Cardiac fibroblast (primary cell): ENCODE measurements around the gene DDI2.

Experiments used
- DNase-seq, 2 donors: peaks; one replicate each; pipeline versions ENCODE4 v3.0.0 to v3.0.0-alpha.2; 2010; ENCODE audit warnings: low read depth in 2 of 2
- H3K4me3 ChIP-seq, 2 donors: replicated peaks in 1 of 2; 1 replicate in 1 of 2; 2 replicates in 1 of 2; pipeline ENCODE4 v1.5.1; 2011; ENCODE audit warnings: low read depth in 2 of 2, low read length in 2 of 2, mild to moderate bottlenecking in 2 of 2, moderate library complexity in 1 of 2
- TF ChIP-seq, protein P1 (sequence below): IDR thresholded peaks from one replicate; pipeline ENCODE4 v1.5.1; 2011; ENCODE audit warnings: low read depth, mild to moderate bottlenecking, low read length, inconsistent platforms

DDI2 gene

GRCh38 chr1:15656464-15656863 lies 39.2 kb downstream of the DDI2 start:
- no peak overlapping the region for H3K4me3 ChIP-seq
- TF ChIP-seq, protein P1, sequence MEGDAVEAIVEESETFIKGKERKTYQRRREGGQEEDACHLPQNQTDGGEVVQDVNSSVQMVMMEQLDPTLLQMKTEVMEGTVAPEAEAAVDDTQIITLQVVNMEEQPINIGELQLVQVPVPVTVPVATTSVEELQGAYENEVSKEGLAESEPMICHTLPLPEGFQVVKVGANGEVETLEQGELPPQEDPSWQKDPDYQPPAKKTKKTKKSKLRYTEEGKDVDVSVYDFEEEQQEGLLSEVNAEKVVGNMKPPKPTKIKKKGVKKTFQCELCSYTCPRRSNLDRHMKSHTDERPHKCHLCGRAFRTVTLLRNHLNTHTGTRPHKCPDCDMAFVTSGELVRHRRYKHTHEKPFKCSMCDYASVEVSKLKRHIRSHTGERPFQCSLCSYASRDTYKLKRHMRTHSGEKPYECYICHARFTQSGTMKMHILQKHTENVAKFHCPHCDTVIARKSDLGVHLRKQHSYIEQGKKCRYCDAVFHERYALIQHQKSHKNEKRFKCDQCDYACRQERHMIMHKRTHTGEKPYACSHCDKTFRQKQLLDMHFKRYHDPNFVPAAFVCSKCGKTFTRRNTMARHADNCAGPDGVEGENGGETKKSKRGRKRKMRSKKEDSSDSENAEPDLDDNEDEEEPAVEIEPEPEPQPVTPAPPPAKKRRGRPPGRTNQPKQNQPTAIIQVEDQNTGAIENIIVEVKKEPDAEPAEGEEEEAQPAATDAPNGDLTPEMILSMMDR: no peak
- DNase-seq: no peak

- H3K4me3 ChIP-seq: no peak overlapping the region
- TF ChIP-seq, protein P1: no peak
- DNase-seq: no peak
These were observed 39.8 kb downstream of the DDI2 start for GRCh38 chr1:15657021-15657420.

DNA sequence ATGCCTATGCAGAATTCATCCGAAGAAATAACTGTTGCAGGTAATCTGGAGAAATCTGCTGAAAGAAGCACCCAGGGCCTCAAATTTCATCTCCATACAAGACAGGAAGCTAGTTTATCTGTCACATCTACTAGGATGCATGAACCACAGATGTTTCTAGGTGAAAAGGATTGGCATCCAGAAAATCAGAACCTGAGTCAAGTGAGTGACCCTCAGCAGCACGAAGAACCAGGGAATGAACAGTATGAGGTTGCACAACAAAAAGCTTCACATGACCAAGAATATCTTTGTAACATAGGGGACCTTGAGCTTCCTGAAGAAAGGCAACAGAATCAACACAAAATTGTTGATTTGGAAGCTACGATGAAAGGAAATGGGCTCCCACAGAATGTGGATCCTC lies 42.9 kb downstream of the DDI2 start:
- TF ChIP-seq, protein P1: no peak
- no peak for DNase-seq
- H3K4me3 ChIP-seq: no peak overlapping the region

DNA sequence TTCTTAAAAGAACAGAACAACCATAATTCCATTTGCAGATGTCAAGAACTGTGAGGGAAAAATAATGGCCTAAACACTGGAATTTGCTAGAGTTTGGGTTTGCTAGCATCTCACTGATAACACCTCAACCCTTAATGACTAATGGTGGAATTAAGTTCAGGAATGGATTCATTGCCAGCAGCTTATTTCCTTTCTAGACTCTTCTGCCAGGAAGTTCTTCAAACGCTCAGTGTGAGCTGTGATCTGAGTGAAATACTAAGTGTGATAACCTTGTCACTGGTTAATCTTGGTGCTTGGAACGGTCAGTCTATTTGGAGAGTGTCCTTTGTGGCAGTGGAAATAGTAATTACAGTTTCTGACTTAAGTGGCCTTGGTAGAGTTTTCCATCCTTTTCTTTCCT lies 45.2 kb downstream of the DDI2 start:
- DNase-seq: no peak
- TF ChIP-seq, protein P1: no peak
- no peak overlapping the region for H3K4me3 ChIP-seq

- no peak for DNase-seq
- TF ChIP-seq, protein P1: no peak
- no peak overlapping the region for H3K4me3 ChIP-seq
These were observed 46.7 kb downstream of the DDI2 start for GRCh38 chr1:15663925-15664324.

- TF ChIP-seq, protein P1: no peak
- no peak overlapping the region for H3K4me3 ChIP-seq
- no peak for DNase-seq
These were observed 50.1 kb downstream of the DDI2 start for GRCh38 chr1:15667362-15667761.

DNA sequence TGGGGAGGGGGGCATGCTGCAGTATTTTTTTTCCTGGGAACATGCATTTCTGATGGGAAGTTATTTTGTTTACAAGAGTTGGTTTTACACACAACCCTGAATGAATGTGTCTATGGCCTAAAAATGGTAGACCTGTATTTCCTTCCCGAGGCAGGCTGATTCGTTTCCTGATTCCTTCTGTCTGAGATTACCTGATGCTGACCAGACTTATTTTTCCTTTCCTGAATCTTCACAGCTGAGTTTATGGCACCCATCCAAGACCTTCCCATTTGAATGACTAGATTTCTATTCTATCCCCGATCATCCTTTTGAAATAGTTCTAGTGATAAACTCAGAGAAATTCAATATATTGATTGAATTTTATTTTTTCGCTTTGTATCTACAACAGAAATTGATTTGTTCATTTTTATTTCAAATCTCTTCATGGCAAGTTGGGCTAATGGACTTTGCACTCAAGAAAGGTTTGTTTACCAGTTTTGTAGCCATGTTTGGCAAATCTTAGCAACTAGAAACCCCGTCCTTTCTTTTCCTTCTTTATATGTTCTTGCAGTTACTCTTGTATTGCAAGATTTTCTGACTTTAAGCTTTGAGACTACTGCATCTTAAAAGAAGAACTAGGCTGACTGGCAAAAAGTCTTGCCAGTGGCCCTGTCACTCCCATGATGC lies 51.0 kb downstream of the DDI2 start:
- TF ChIP-seq, protein P1: no peak
- H3K4me3 ChIP-seq: no peak overlapping the region

More for the DNA sequence above, 51.0 kb downstream of the DDI2 start:
- DNase-seq: no peak
